Heart left ventricle (tissue), 13 donors: ENCODE results near the gene PPM1L.

Experiments
- POLR2A ChIP-seq, 2 donors: fragments of 450-650 bp; IDR thresholded peaks; one replicate each; pipeline ENCODE4 v1.6.1; 2017; ENCODE audit warnings: antibody characterized with exemption in 2 of 2, mild to moderate bottlenecking in 2 of 2, moderate library complexity in 2 of 2
- TF ChIP-seq, protein P1 (sequence below), 12 donors: fragments of 200-600 bp; sonication (generic) in 4 of 12; IDR thresholded peaks; one replicate each; pipeline versions ENCODE4 v1.5.0 to v1.8.0; 2018 to 2022; ENCODE audit warnings: antibody characterized with exemption in 12 of 12, mild to moderate bottlenecking in 5 of 12
- donor health status: ischemic (EF 13 %, LVEDD 7.1; RV severe dilation, severe dysfunction).
- donor health status: DM: no; HTN: yes; CAD: no.
- donor health status: DM: no; HTN: no; CAD: no.
- donor health status: ischemic (EF 25% LVEDD 6.9; RV normal size, moderate dysfunction).
- donor health status: ischemic (EF 25% LVEDD 5.7; RV mildly dilated, moderate dysfunction).
- donor health status: ischemic (EF 35%, LVEDD 5.7; RV mildly dilated, moderate dysfunction).
- donor health status: nonischemic (EF 11% LVEDD 7.7; RV severe dilation, severe dysfunction).
- donor health status: DM: yes; HTN: yes; CAD: no.
- donor health status: PGD.
- donor health status: ischemic (EF 29% LVEDD 5.4; RV normal size, mild dysfunction).
- donor health status: nonischemic (EF 23%, LVEDD 6.1; RV moderate dilation, normal function).

DNA sequence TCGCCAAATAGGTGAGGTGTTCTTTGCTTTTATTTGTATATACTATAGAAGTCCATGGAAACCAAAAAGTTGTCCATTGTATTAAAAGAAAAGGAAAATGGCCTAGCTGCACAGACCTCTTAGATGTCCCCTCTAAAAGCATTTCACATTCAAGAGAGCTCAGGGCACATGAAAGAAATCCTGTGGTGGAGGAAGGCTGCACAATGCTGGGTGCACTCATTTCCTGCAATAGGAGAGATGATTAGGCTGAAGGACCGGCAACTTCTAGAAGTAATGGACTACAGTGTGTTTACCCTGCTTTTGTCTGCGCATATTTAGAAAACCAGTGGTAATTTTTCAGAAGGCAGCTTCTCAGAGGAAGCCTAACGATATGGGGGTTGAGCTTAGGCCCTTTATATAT is 25.4 kb downstream of the PPM1L start:
- TF ChIP-seq, protein P1, sequence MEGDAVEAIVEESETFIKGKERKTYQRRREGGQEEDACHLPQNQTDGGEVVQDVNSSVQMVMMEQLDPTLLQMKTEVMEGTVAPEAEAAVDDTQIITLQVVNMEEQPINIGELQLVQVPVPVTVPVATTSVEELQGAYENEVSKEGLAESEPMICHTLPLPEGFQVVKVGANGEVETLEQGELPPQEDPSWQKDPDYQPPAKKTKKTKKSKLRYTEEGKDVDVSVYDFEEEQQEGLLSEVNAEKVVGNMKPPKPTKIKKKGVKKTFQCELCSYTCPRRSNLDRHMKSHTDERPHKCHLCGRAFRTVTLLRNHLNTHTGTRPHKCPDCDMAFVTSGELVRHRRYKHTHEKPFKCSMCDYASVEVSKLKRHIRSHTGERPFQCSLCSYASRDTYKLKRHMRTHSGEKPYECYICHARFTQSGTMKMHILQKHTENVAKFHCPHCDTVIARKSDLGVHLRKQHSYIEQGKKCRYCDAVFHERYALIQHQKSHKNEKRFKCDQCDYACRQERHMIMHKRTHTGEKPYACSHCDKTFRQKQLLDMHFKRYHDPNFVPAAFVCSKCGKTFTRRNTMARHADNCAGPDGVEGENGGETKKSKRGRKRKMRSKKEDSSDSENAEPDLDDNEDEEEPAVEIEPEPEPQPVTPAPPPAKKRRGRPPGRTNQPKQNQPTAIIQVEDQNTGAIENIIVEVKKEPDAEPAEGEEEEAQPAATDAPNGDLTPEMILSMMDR (IDR thresholded peaks at IDR 0.05) = no peak
- TF ChIP-seq POLR2A (IDR thresholded peaks at IDR 0.05) = no peak
